Esophagus muscularis mucosa (tissue), 4 donors: ENCODE measurements around the gene ZFAND2B. TPM values are rescaled to one million over a fixed set of nuclear protein-coding genes. Genes with fewer than 3 reads are reported as not detected.
A peak's percentile ranks its signal among the peaks of the same experiment; 100 is the strongest.

Experiments used
- DNase-seq: peaks from one replicate; pipeline ENCODE4 v3.0.0-alpha.2; 2017; ENCODE audit errors: extremely low spot score
- H3K27ac ChIP-seq, 4 donors: fragments of 200-600 bp; sonication (generic); replicated peaks in 1 of 4; 1 replicate in 3 of 4; 2 replicates in 1 of 4; pipeline ENCODE4 v1.5.1; 2016 to 2019; ENCODE audit warnings: mild to moderate bottlenecking in 1 of 4
- H3K27me3 ChIP-seq, 4 donors: fragments of 200-600 bp; sonication (generic); one replicate each; pipeline versions ENCODE4 v1.5.1 to v1.6.0; 2016 to 2019
- H3K36me3 ChIP-seq, 4 donors: fragments of 200-600 bp; sonication (generic); one replicate each; pipeline ENCODE4 v1.5.1; 2016 to 2019
- H3K4me1 ChIP-seq, 4 donors: fragments of 200-600 bp; sonication (generic); one replicate each; pipeline ENCODE4 v1.5.1; 2016 to 2019
- H3K4me3 ChIP-seq, 4 donors: fragments of 200-600 bp; sonication (generic); 1 replicate in 2 of 4; 2 replicates in 2 of 4; pipeline ENCODE4 v1.5.1; 2016 to 2019; ENCODE audit warnings: mild to moderate bottlenecking in 4 of 4, moderate library complexity in 1 of 4
- H3K9me3 ChIP-seq, 4 donors: fragments of 200-600 bp; sonication (generic); 1 replicate in 3 of 4; 2 replicates in 1 of 4; pipeline ENCODE4 v1.5.1; 2016 to 2019
- CTCF ChIP-seq, 3 experiments: fragments of 200-600 bp in 2 of 3; fragments of 450-650 bp in 1 of 3; sonication (generic) in 2 of 3; IDR thresholded peaks; one replicate each; pipeline ENCODE4 v1.5.1; 2017 to 2019; ENCODE audit warnings: antibody characterized with exemption in 3 of 3, mild to moderate bottlenecking in 2 of 3, moderate library complexity in 1 of 3
- EP300 ChIP-seq: sonication (generic); formaldehyde crosslinking; IDR thresholded peaks from one replicate; pipeline ENCODE4 v1.6.1; 2017; ENCODE audit warnings: antibody characterized with exemption
- POLR2A ChIP-seq: fragments of 450-650 bp; IDR thresholded peaks from one replicate; pipeline ENCODE4 v1.6.1; 2017; ENCODE audit warnings: antibody characterized with exemption, moderate library complexity, mild to moderate bottlenecking, low read depth
- POLR2AphosphoS5 ChIP-seq, 2 donors: sonication (generic); formaldehyde crosslinking; IDR thresholded peaks; one replicate each; pipeline ENCODE4 v1.6.1; 2017; ENCODE audit warnings: antibody characterized with exemption in 2 of 2
- WGBS: methylation state at CpG from one replicate; pipeline ENCODE4 v1.1.5; 2018; 5-methylcytosine and 5-hydroxymethylcytosine counted together
- intact Hi-C: fragments of 100-400 bp; cut with DNase I; formaldehyde crosslinking; loops from one replicate; pipeline ENCODE4 v1.15.1; 2023
- total RNA-seq, 4 donors: library from RNA; depleted of rRNA; stranded (reverse); fragments of >200 nt; gene quantifications; one replicate each; pipeline versions ENCODE4 v1.1.0 to v1.2.1, GENCODE V29; 2016

The ZFAND2B gene
- total RNA-seq, 4 donors from 2014 or later = 27.0 to 50.1 (median 36.9) TPM

GRCh38 chr2:219218217-219218731 is 11.7 kb downstream of the ZFAND2B start:
- Histone ChIP-seq H3K4me1 (peaks cover 28 to 56% (median 45%) of the 10 kb centered on the region in 4 donors), H3K4me3 (peak overlapping the region; percentile 59 to 79 (median 65)), H3K27me3 (no peaks in the 10 kb centered on the region), H3K36me3 (peaks cover 49 to 70% (median 69%) of the 10 kb centered on the region in 4 donors), H3K9me3 (no peaks in the 10 kb centered on the region), H3K27ac (peak overlapping the region; percentile 90 to 99 (median 95))
- intact Hi-C loops = no loop called here
- DNase-seq = peak; percentile 92
- TF ChIP-seq POLR2AphosphoS5 (IDR thresholded peaks at IDR 0.05) (peak in 1 of 2 donors; percentile 59), POLR2A (peak; percentile 11), CTCF (IDR thresholded peaks at IDR 0.05) (no peak)
- 1% methylated on average over 16 of the region's 37 CpGs for WGBS

- H3K36me3 ChIP-seq = peaks cover 50 to 70% (median 69%) of the 10 kb centered on the region in 4 donors
- 5% methylated on average over 29 of the region's 71 CpGs for WGBS
- intact Hi-C loops = no loop called here
These were observed 12.4 kb downstream of the ZFAND2B start, which contains the start of gene ABCB6 for GRCh38 chr2:219218732-219219701. Gene ABCB6 (minus strand): TSS chr2:219218958. CDS start chr2:219218673, 285 bp downstream.

GRCh38 chr2:219219784-219220532 is 13.4 kb downstream of the ZFAND2B start:
- H3K27me3 ChIP-seq = no peaks in the 10 kb centered on the region
- peaks cover 28 to 56% (median 45%) of the 10 kb centered on the region in 4 donors for H3K4me1 ChIP-seq
- WGBS = 88% methylated on average over 14 of the region's 18 CpGs
- intact Hi-C loops = no loop called here
- peak overlapping the region in 1 of 4 donors; percentile 63 for H3K4me3 ChIP-seq
- DNase-seq = no peak
- H3K9me3 ChIP-seq = no peaks in the 10 kb centered on the region
- H3K36me3 ChIP-seq = peaks cover 55 to 70% (median 69%) of the 10 kb centered on the region in 4 donors
- no peak for TF ChIP-seq POLR2A
- TF ChIP-seq CTCF (IDR thresholded peaks at IDR 0.05) = no peak
- no peak for TF ChIP-seq POLR2AphosphoS5 (IDR thresholded peaks at IDR 0.05)
- TF ChIP-seq EP300 = no peak
- peak overlapping the region; percentile 90 to 99 (median 95) for H3K27ac ChIP-seq

More at GRCh38 chr2:219218732-219219701, 12.4 kb downstream of the ZFAND2B start, which contains the start of gene ABCB6:
- peak; percentile 46 for TF ChIP-seq POLR2A
- TF ChIP-seq CTCF (IDR thresholded peaks at IDR 0.05) = peak in 1 of 3 experiments; percentile 21
- TF ChIP-seq EP300 = no peak
- TF ChIP-seq POLR2AphosphoS5 (IDR thresholded peaks at IDR 0.05) = peak; percentile 86 to 88
- peak within 1 kb of the TSS; percentile 59 to 79 (median 65) for H3K4me3 ChIP-seq
- DNase-seq = peak; percentile 99
- H3K27ac ChIP-seq = peak within 1 kb of the TSS; percentile 90 to 99 (median 95)
- H3K27me3 ChIP-seq = no peaks in the 10 kb centered on the region
- no peaks in the 10 kb centered on the region for H3K9me3 ChIP-seq
- H3K4me1 ChIP-seq = peaks cover 28 to 56% (median 45%) of the 10 kb centered on the region in 4 donors

GRCh38 chr2:219220652-219221402 is 14.2 kb downstream of the ZFAND2B start:
- Histone ChIP-seq H3K36me3 (peaks cover 59 to 72% (median 69%) of the 10 kb centered on the region in 4 donors), H3K9me3 (no peaks in the 10 kb centered on the region), H3K4me1 (peaks cover 28 to 55% (median 42%) of the 10 kb centered on the region in 4 donors), H3K27me3 (no peaks in the 10 kb centered on the region), H3K4me3 (no peak overlapping the region), H3K27ac (peak overlapping the region in 1 of 4 donors; percentile 99)
- intact Hi-C loops = no loop called here
- DNase-seq = no peak
- TF ChIP-seq POLR2AphosphoS5 (IDR thresholded peaks at IDR 0.05) (no peak), EP300 (no peak), CTCF (IDR thresholded peaks at IDR 0.05) (no peak), POLR2A (no peak)
- 77% methylated on average over 11 of the region's 19 CpGs for WGBS
